ENCODE data around the gene PHF14. TPM values are rescaled to one million over a fixed set of nuclear protein-coding genes. Genes with fewer than 3 reads are reported as not detected.

The PHF14 gene
- total RNA-seq, 1 experiment from 2014 or later: 50.8 TPM

DNA sequence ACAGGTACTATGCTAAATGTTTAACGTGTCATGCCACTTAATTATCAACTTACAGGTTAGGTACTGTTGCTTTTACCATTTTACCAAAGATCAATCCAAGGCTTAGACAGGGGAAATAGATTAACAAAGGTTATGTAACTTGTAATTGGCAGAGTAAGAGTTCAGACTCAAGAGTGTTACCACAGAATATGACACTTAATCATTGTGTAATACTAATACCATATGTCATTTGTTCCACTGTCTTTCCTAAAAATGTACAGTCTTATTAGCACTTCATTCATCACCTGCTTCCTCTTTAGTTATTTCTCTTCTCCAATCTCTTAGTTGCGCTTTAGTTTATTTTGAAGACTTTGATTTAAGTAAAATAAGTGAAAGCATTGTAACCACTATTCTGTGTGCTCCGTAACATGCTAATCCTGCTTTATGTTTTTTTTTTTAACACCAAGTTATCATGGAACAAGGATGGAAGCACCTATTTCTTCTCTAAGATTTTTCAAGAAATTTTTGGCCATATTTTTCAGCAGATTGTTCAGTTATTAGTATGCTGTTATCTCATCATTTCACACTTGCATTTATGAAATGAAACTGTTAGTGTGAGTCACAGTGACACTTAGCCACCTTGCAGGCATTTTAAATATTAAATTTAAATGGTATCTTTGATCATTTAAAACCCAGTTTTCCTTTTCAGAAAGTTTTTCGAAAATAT is 197.3 kb downstream of the PHF14 start:
- Histone ChIP-seq H3K9me3 (ENCODE audit: control insufficient read depth, low read depth, low read length) (no peaks in the 10 kb centered on the region), H3K9ac (ENCODE audit: extremely low read depth, insufficient read length, low read length) (no peak overlapping the region), H3K27me3 (ENCODE audit: insufficient read depth, low read length) (no peaks in the 10 kb centered on the region; the same call in 1 of the 2 replicates), H3K23ac (ENCODE audit: insufficient read length, low read depth, low read length) (no peak overlapping the region), H2BK5ac (ENCODE audit: insufficient read length, low read length) (no peak overlapping the region), H2BK120ac (ENCODE audit: low read depth, low read length, poor library complexity, severe bottlenecking) (no peak overlapping the region), H4K91ac (ENCODE audit: insufficient read length, low read depth, low read length) (no peak overlapping the region), H2AFZ (ENCODE audit: low read length) (no peak overlapping the region), H4K5ac (ENCODE audit: insufficient read length, low read depth, low read length) (no peak overlapping the region), H3K4me2 (ENCODE audit: insufficient read depth, insufficient read length, low read length) (no peak overlapping the region), H4K20me1 (ENCODE audit: control insufficient read depth, insufficient read depth, insufficient read length) (no peaks in the 10 kb centered on the region), H2BK15ac (ENCODE audit: low read depth, low read length) (no peak overlapping the region), H3K4ac (ENCODE audit: low read depth, low read length) (no peak overlapping the region), H3K79me1 (ENCODE audit: insufficient read depth, low read depth, low read length, poor library complexity, severe bottlenecking) (no peaks in the 10 kb centered on the region), H3T11ph (ENCODE audit: low read length) (no peak overlapping the region), H3K56ac (ENCODE audit: insufficient read length, low read depth, low read length) (no peak overlapping the region), H3K18ac (ENCODE audit: insufficient read length, low read depth, low read length) (no peak overlapping the region), H4K8ac (replicated peaks; ENCODE audit: insufficient read length, low read depth, low read length) (no peak overlapping the region), H3K79me2 (ENCODE audit: insufficient read depth, low read length) (no peaks in the 10 kb centered on the region), H2AK5ac (ENCODE audit: insufficient read length, low read length) (no peak overlapping the region), H3K4me1 (ENCODE audit: insufficient read depth, low read length) (no peaks in the 10 kb centered on the region), H2BK20ac (ENCODE audit: low read depth, low read length, poor library complexity, severe bottlenecking) (no peak overlapping the region), H3K14ac (ENCODE audit: insufficient read depth, low read length) (no peak overlapping the region), H3K23me2 (ENCODE audit: insufficient read length, low read depth, low read length, poor library complexity, severe bottlenecking) (no peaks in the 10 kb centered on the region), H2BK12ac (ENCODE audit: insufficient read length, low read depth, low read length) (no peak overlapping the region), H3K27ac (ENCODE audit: insufficient read length, low read depth, low read length) (no peak overlapping the region)
- no peak overlapping the region for H3K4me3 Mint-ChIP-seq
- H3K4me1 Mint-ChIP-seq: no peaks in the 10 kb centered on the region
- DNase-seq: no peak
- no peaks in the 10 kb centered on the region for H3K36me3 Mint-ChIP-seq (ENCODE audit: insufficient read depth in 1 of 3, low read depth in 3 of 3)
- H3K9me3 Mint-ChIP-seq: no peaks in the 10 kb centered on the region
- TF ChIP-seq, protein P1, sequence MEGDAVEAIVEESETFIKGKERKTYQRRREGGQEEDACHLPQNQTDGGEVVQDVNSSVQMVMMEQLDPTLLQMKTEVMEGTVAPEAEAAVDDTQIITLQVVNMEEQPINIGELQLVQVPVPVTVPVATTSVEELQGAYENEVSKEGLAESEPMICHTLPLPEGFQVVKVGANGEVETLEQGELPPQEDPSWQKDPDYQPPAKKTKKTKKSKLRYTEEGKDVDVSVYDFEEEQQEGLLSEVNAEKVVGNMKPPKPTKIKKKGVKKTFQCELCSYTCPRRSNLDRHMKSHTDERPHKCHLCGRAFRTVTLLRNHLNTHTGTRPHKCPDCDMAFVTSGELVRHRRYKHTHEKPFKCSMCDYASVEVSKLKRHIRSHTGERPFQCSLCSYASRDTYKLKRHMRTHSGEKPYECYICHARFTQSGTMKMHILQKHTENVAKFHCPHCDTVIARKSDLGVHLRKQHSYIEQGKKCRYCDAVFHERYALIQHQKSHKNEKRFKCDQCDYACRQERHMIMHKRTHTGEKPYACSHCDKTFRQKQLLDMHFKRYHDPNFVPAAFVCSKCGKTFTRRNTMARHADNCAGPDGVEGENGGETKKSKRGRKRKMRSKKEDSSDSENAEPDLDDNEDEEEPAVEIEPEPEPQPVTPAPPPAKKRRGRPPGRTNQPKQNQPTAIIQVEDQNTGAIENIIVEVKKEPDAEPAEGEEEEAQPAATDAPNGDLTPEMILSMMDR (conservative IDR thresholded peaks at IDR 0.05): no peak
- no peaks in the 10 kb centered on the region for H3K27me3 Mint-ChIP-seq (ENCODE audit: low read depth)
- no peak overlapping the region for H3K27ac Mint-ChIP-seq
- WGBS (ENCODE audit: extremely low coverage, insufficient read length, low lambda C conversion rate): no CpG with 5 or more reads among the region's 4 CpGs

Measured in H9 (cell line).